ENCODE measurements around the gene PCDHGC5. TPM values are rescaled to one million over a fixed set of nuclear protein-coding genes. Genes with fewer than 3 reads are reported as not detected.

Gene PCDHGC5
- total and polyA plus RNA-seq, 2 donors (not counting 1 experiment from before 2014, with no cell fraction given): 0.10 to 0.67 TPM

GRCh38 chr5:141524604-141525597 is 36.0 kb downstream of the PCDHGC5 start:
- intact Hi-C loops (cut with micrococcal nuclease): loop anchor here (1.0 to 2.0 kb wide), 6 partner anchors 14 to 199 kb away; partner anchors contain the start of genes PCDHGA10, PCDHGA12 and PCDHGC3
- Histone ChIP-seq H3K9ac (ENCODE audit: low read length) (no peak overlapping the region), H2AFZ (ENCODE audit: insufficient read depth, low read depth, low read length, poor library complexity, severe bottlenecking) (no peak overlapping the region), H3K27ac (ENCODE audit: low read length in 2 of 2) (no peak overlapping the region), H3K36me3 (replicated peaks in 1 of 2; ENCODE audit: control extremely low read depth in 1 of 2, control insufficient read depth in 1 of 2, extremely low read depth in 1 of 2, insufficient read depth in 2 of 2, low read length in 1 of 2) (peaks cover 8 to 86% of the 10 kb centered on the region in 2 experiments), H4K20me1 (ENCODE audit: control insufficient read depth, insufficient read depth, low read length, poor library complexity, severe bottlenecking) (peaks cover 7% of the 10 kb centered on the region), H3K4me1 (ENCODE audit: control insufficient read depth in 2 of 2, insufficient read depth in 2 of 2, low read length in 2 of 2) (peaks cover 9 to 10% of the 10 kb centered on the region in 2 donors), H3K4me2 (replicated peaks; ENCODE audit: low read depth, low read length, poor library complexity, severe bottlenecking) (no peak overlapping the region), H3K4me3 (ENCODE audit: control extremely low read depth in 1 of 5, extremely low read depth in 1 of 5, insufficient read depth in 1 of 5, low read depth in 2 of 5, low read length in 4 of 5) (no peak overlapping the region), H3K79me2 (ENCODE audit: control insufficient read depth, insufficient read depth, low read length) (no peaks in the 10 kb centered on the region), H3K27me3 (replicated peaks in 1 of 4; ENCODE audit: control extremely low read depth in 1 of 4, control insufficient read depth in 3 of 4, insufficient read depth in 4 of 4, low read length in 3 of 4) (no peaks in the 10 kb centered on the region), H3K9me3 (ENCODE audit: control extremely low read depth in 1 of 3, control insufficient read depth in 2 of 3, insufficient read depth in 1 of 3, low read length in 2 of 3) (no peaks in the 10 kb centered on the region)
- H3K4me3 Mint-ChIP-seq: no peak overlapping the region
- ChIA-PET POLR2A (interaction anchor here (1.2 kb wide), 1 partner anchor 43 kb away, joined by 4 read pairs; no protein-coding TSS in a partner anchor), CTCF (interaction anchor here (0.6 to 11.5 kb wide), 29 partner anchors 10 to 1141 kb away, joined by 3 to 176 read pairs (median 6); partner anchors contain the start of genes PCDHGA10, PCDHGA11, PCDHGA12 and PCDHGA9)
- peak; percentile 78 for DNase-seq
- TF ChIP-seq, protein P1, sequence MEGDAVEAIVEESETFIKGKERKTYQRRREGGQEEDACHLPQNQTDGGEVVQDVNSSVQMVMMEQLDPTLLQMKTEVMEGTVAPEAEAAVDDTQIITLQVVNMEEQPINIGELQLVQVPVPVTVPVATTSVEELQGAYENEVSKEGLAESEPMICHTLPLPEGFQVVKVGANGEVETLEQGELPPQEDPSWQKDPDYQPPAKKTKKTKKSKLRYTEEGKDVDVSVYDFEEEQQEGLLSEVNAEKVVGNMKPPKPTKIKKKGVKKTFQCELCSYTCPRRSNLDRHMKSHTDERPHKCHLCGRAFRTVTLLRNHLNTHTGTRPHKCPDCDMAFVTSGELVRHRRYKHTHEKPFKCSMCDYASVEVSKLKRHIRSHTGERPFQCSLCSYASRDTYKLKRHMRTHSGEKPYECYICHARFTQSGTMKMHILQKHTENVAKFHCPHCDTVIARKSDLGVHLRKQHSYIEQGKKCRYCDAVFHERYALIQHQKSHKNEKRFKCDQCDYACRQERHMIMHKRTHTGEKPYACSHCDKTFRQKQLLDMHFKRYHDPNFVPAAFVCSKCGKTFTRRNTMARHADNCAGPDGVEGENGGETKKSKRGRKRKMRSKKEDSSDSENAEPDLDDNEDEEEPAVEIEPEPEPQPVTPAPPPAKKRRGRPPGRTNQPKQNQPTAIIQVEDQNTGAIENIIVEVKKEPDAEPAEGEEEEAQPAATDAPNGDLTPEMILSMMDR (IDR thresholded peaks at IDR 0.05): peak; percentile 100
- TF ChIP-seq EZH2 (IDR thresholded peaks at IDR 0.05; ENCODE audit: borderline replicate concordance, insufficient read depth, low read depth, low read length, poor library complexity, severe bottlenecking): no peak
- H3K4me1 Mint-ChIP-seq: peaks cover 18% of the 10 kb centered on the region
- peak overlapping the region; percentile 67 for H3K27ac Mint-ChIP-seq
- WGBS (ENCODE audit: insufficient coverage): 44% methylated on average over 7 of the region's 12 CpGs
- peak; percentile 89 for ATAC-seq (ENCODE audit: low read depth)
- no peaks in the 10 kb centered on the region for H3K27me3 Mint-ChIP-seq
- H3K9me3 Mint-ChIP-seq (ENCODE audit: insufficient read depth): no peaks in the 10 kb centered on the region
